HG03378 (cell line): ENCODE measurements around the gene B3GNT8.
"Not testable (repeated sequence)": the region's sequence is repeated elsewhere in the genome, so short reads cannot be mapped to it uniquely, and the experiment has no call there.

Source experiments
- ATAC-seq: cut with Tn5 transposase; IDR thresholded peaks from one replicate; pipeline ENCODE4 v1.9.1; 2021; ENCODE audit warnings: mild to moderate bottlenecking, moderate library complexity; ENCODE audit not compliant: unreplicated experiment

The B3GNT8 gene, protein sequence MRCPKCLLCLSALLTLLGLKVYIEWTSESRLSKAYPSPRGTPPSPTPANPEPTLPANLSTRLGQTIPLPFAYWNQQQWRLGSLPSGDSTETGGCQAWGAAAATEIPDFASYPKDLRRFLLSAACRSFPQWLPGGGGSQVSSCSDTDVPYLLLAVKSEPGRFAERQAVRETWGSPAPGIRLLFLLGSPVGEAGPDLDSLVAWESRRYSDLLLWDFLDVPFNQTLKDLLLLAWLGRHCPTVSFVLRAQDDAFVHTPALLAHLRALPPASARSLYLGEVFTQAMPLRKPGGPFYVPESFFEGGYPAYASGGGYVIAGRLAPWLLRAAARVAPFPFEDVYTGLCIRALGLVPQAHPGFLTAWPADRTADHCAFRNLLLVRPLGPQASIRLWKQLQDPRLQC

GRCh38 chr19:41426952-41427646, at the start of gene B3GNT8:
Gene B3GNT8 (minus strand): TSS chr19:41427374. CDS start chr19:41426778, 596 bp downstream.
- ATAC-seq, result no peak

DNA sequence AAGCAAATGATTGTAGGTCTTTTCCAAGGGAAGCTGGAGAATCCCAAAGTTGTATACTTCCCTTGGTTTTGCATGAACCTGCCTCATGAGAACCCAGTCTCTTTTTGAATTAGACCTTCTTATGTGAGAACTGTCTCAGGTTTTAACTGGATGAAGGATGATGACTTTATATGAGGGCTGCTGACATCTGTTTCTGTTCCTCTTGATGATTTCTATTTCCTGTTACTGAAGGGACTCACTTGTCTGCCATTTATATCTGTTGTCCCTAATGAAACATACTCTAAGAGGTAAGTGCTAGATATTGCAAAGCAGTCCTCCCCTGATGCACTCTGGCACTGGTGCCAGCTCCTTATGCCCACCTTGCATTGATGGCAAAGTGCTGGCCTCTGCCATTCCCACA, 49.4 kb upstream of the B3GNT8 start:
- no peak for ATAC-seq

DNA sequence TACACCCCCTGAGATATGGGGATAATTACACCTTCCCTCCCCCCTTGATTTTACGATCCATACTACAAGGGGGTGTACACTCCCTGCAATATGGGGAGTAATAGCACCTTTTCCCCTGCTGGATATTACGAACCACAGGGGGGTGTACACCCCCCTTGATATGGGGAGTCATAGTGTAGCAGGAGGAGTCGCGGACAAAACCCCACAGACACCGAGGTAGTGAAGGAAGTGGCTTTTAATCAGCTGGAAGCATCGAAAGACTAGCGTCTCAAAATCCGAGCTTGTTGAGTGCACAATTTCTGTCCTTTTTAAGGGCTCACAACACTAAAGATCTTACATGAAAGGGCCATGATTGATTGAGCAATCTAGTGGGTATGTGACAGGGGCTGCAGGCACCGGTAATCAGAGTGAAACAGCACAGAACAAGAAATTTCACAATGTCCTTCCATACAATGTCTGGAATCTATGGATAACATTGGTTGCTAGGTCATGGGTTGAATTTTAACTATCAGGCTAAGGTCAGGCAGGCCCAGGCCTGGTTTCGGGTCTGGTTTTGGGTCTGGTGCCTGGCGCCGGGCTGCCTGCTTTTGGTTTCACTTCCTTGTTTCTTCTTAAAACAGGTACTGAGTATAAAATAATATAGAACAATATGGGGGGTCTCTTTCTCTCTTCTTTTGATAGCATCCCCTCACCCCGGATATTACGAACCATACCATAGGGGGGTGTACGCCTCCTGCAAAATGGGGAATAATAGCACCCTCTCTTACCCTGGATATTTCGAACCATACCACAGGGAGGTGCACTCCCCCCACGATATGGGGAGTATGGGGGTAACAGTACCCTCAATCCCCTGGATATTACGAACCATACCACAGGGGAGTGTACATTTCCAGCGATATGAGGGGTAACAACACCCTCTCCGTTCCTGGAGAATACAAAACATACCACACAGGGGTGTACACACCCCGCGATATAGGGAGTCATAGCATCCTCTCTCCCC, 36.4 kb upstream of the B3GNT8 start:
- not testable (repeated sequence) for ATAC-seq

DNA sequence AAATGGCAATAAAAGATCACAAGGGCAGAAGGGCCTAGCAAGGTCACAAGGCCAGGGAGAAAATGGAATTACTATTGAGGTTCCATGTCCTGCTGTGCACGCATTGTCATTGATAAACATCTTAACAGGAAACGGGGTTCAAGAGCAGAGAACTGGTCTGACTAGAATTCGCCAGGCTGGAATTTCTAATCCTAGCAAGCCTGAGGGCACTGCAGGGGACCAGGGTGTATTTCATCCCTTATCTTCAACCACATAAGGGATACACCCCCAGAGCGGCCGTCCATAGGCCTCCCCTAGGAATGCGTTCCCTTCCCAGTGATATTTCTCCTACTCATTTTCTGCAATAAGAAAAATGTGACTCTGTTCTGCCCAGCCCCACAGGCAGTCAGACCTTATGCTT, 35.3 kb upstream of the B3GNT8 start:
- no peak for ATAC-seq

DNA sequence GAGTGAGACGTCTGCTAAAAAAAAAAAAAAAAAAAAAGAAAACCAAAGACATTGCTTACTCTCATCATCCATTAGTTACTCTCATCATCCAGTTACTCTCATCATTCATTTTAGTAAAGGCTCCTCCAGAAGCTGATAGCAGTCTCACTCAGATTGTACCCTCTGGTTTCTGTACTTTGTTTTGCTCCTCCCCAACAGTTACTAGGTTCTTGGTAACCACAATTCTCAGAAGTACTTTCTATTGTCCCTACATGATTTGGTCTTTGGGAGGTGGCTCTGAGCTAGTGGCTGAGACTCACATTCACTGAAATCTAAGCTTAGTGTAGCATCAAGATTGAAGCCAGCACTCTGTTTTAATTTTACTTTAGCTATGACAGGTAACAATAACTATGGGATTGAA, 30.1 kb upstream of the B3GNT8 start:
- ATAC-seq, result peak; percentile 75

GRCh38 chr19:41456342-41456918, 29.3 kb upstream of the B3GNT8 start:
- no peak for ATAC-seq

DNA sequence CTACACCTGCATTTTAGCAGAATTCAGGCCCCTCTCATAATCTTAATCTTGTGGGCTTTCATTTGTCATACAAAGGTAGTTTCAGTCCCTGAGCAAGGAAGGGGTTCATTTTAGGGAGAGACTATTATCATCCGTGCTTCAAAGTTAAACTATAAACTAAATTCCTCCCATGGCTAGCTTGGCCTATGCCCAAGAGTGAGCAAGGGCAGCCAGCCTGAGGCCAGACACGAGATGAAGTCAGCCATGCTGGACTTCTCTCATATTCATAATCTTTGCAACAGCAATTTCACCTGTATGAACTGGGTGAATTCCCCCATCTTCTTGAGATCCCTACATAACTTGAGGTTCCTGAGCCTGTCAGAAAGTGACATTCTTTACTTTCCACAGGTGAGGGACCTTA, 28.8 kb upstream of the B3GNT8 start:
- ATAC-seq, result no peak

DNA sequence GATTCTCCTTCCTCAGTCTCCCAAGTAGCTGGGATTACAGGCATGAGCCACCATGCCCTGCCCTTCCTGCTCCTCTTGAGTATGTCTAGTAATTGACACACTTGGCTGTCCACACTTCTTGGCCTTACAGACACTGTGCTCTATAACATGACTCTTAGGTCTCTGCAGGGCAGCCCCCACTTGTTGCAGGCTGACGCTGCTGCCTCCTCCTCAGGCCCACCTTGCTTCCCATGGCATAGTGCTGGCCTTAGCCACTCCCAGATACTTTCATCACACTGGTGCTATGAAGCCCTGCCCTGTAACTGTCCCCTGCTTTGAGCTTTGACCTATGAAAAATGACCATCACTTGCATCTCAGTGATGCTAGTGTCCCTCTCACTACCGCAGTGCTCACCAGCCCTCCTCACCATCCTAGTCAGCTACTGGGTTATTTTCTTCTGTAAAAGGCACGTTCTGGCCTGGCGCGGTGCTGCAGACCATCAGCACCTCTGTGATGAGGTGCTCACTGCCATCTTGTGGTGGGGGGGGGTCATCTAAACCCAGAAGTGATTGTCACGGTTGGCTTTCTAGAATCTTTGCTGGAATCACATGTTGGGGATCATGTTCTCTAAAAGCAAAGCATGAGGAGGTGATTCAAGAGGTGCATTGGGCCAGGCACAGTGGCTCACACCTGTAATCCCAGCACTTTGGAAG, 25.6 kb upstream of the B3GNT8 start:
- no peak for ATAC-seq

DNA sequence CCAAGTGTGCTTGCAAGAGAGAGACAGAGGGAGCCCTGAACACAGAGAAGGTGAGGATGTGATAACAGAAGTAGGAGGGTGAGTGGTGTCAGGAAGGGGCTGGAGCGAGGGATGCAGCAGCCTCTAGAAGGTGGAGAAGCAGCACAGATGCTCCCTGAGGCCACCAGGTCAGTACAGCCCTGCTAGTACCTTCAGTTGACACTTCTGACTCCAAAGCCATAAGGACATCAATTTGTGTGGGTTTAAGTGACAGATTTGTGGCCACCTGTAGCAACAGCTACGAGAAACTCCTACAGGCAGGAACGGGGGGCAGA, 22.6 kb upstream of the B3GNT8 start:
- no peak for ATAC-seq

GRCh38 chr19:41449079-41449864, 22.1 kb upstream of the B3GNT8 start:
- no peak for ATAC-seq

DNA sequence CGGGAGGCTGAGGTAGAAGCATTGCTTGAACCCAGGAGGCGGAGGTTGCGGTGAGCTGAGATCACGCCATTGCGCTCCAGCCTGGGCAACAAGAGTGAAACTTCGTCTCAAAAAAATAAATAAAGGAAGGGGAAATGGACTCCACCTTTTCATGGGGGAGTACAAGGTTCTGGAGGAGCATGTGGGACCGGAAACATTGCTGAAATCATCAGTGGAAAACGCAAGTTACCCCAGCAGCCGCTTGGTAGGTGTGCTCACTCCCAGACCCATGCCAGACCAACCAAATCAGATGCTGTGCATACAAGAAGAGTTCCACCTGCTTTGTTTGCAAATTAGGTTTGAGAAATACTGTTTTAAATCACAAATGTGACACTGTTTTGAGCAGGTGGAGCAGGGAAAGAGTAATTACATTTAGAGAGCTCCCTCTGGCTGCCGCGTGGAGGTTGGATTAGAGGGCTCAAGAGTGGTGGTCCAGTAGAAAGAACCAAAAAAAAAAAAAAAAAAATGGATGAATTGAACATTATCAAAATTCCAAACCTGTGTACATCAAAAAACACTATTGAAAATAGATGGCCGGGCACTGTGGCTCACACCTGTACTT, 20.7 kb upstream of the B3GNT8 start:
- ATAC-seq, result no peak

DNA sequence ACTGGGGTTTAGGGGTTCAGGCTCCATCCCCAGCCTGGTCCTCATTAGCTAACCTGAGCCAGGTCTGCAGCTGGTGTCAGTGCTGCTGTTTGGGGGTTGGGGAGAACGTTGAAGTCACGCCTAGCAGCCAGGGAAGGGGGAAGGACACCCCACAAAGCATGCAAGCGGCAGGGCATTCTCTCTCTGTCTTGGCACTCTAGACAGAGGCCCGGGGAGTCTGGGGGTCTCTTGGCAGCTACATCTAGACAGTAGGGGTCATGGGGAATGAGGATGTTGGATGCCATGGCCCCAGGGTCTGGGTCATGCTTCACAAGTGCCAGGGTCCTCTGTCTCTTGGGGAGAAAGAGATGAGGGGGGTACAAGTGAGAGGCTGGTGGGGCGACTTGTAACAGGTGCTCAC, 18.4 kb upstream of the B3GNT8 start:
- ATAC-seq, result no peak

- ATAC-seq, result no peak
Measured at GRCh38 chr19:41443813-41444455, 16.8 kb upstream of the B3GNT8 start.

GRCh38 chr19:41442473-41443355, 15.5 kb upstream of the B3GNT8 start, which contains the start of gene ERICH4:
Gene ERICH4 (plus strand): TSS chr19:41443156. CDS start chr19:41443170, 14 bp downstream.
- no peak for ATAC-seq

DNA sequence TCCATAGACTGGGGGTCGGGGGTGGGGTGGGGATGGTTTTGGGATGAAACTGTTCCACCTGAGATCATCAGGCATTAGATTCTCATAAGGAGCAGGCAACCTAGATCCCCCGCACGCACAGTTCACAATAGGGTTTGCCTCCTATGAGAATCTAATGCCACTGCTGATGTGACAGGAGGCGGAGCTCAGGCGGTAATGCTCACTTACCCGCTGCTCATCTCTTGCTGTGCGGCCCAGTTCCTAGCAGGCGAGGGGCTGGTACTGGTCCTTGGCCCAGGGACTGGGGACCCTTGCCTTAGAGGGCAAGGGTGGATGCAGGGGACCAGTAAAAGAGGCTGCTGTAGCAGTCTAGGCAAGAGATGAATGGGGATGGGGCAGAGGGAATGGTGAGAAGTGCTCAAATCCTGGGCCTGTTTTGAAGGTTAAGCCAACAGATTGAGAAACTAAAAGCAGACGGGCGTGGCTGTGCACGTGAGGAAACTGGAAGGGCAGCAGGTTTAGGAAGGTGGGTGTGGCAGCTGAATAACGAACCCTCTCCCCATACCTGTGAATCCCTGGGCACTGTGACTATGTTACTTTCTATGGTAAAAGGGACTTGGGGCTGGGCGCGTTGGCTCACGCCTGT, 14.3 kb upstream of the B3GNT8 start:
- no peak for ATAC-seq

- peak; percentile 87 for ATAC-seq
Measured at GRCh38 chr19:41439441-41440222, 12.5 kb upstream of the B3GNT8 start, which contains the start of gene DMAC2. Gene DMAC2 (minus strand): TSS chr19:41439912. CDS start chr19:41439899, 13 bp downstream.
